DND-41 (cell line): Measurements from ENCODE around the gene OR10G4.

Experiments used
- ATAC-seq: fragments of 200-7000 bp; cut with Tn5 transposase; 3 replicates; pipeline ENCODE4 v1.9.1; 2021; ENCODE audit warnings: low read depth; ENCODE audit not compliant: insufficient read depth
- DNase-seq: peaks from one replicate; pipeline ENCODE4 v3.0.0-alpha.2; 2020
- H2AFZ ChIP-seq: 2 replicates; pipeline ENCODE4 v1.6.0; 2012; ENCODE audit warnings: low read depth, low read length
- H3K27ac ChIP-seq: 2 replicates; pipeline ENCODE4 v1.5.1; 2012; ENCODE audit warnings: low read length, inconsistent platforms
- H3K27me3 ChIP-seq: fragments of 200-600 bp; sonication (generic); 2 replicates; pipeline ENCODE4 v1.6.0; 2012; ENCODE audit warnings: low read length, mild to moderate bottlenecking, inconsistent platforms; ENCODE audit not compliant: insufficient read depth, poor library complexity
- H3K36me3 ChIP-seq: 2 replicates; pipeline ENCODE4 v1.5.1; 2012; ENCODE audit warnings: low read length, inconsistent platforms; ENCODE audit not compliant: insufficient read depth
- H3K4me1 ChIP-seq: 2 replicates; pipeline ENCODE4 v1.5.1; 2012; ENCODE audit warnings: mild to moderate bottlenecking, low read length; ENCODE audit not compliant: insufficient read depth
- H3K4me2 ChIP-seq: 2 replicates; pipeline ENCODE4 v1.6.0; 2012; ENCODE audit warnings: mild to moderate bottlenecking, moderate library complexity, low read length, inconsistent platforms; ENCODE audit not compliant: insufficient read depth
- H3K4me3 ChIP-seq, 2 experiments: fragments of 200-600 bp in 1 of 2; shearing (Covaris generic) in 1 of 2; 2 replicates each; pipeline ENCODE4 v1.5.1; 2012 to 2016; ENCODE audit warnings: inconsistent platforms in 2 of 2, low read length in 2 of 2, mild to moderate bottlenecking in 2 of 2, low read depth in 1 of 2, moderate library complexity in 1 of 2
- H3K79me2 ChIP-seq: 2 replicates; pipeline ENCODE4 v1.6.0; 2012; ENCODE audit warnings: low read length, inconsistent platforms; ENCODE audit not compliant: insufficient read depth
- H3K9ac ChIP-seq: 2 replicates; pipeline ENCODE4 v1.6.0; 2012; ENCODE audit warnings: low read depth, mild to moderate bottlenecking, inconsistent platforms, low read length, moderate library complexity
- H3K9me3 ChIP-seq: 2 replicates; pipeline ENCODE4 v1.5.1; 2012; ENCODE audit warnings: low read length, moderate library complexity, mild to moderate bottlenecking, inconsistent platforms; ENCODE audit not compliant: insufficient read depth, severe bottlenecking
- H4K20me1 ChIP-seq: 2 replicates; pipeline ENCODE4 v1.6.0; 2012; ENCODE audit warnings: low read length; ENCODE audit not compliant: insufficient read depth
- CTCF ChIP-seq: IDR thresholded peaks from 2 replicates; pipeline ENCODE4 v1.5.1; 2012; ENCODE audit warnings: borderline replicate concordance, low read length, moderate library complexity, mild to moderate bottlenecking; ENCODE audit not compliant: poor library complexity, severe bottlenecking; ENCODE audit errors: extremely low read depth
- EZH2 ChIP-seq: IDR thresholded peaks from 3 replicates; pipeline ENCODE4 v1.6.1; 2012; ENCODE audit warnings: borderline replicate concordance, low read depth, mild to moderate bottlenecking, moderate library complexity, low read length, inconsistent platforms; ENCODE audit not compliant: severe bottlenecking

OR10G4 gene

DNA sequence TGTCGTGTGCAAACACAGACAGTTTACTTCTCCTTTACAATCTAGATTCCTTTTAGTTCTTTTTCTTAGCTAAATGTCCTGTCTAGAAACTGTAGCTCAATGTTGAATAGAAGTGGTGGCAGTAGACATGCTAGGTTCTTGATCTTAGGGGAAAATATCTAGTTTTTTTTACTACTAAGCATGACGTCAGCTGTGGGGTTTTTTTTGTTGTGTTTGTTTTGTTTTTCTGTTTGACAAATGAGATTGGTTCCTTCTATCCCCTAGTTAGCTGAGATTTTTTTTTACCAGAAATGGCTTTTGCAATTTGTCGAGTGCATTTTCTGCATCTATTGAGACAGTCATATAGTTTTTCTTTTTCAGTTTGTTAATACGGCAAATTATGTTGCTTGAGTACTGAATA is 30.6 kb downstream of the OR10G4 start:
- TF ChIP-seq CTCF (no peak), EZH2 (no peak)
- Histone ChIP-seq H3K27me3 (no peaks in the 10 kb centered on the region), H3K9ac (no peak overlapping the region), H3K4me1 (no peaks in the 10 kb centered on the region), H3K79me2 (no peaks in the 10 kb centered on the region), H3K27ac (no peak overlapping the region), H3K9me3 (no peaks in the 10 kb centered on the region), H2AFZ (no peak overlapping the region), H3K4me2 (no peak overlapping the region), H3K36me3 (no peaks in the 10 kb centered on the region), H4K20me1 (no peaks in the 10 kb centered on the region), H3K4me3 (no peak overlapping the region)
- no peak for ATAC-seq
- no peak for DNase-seq

DNA sequence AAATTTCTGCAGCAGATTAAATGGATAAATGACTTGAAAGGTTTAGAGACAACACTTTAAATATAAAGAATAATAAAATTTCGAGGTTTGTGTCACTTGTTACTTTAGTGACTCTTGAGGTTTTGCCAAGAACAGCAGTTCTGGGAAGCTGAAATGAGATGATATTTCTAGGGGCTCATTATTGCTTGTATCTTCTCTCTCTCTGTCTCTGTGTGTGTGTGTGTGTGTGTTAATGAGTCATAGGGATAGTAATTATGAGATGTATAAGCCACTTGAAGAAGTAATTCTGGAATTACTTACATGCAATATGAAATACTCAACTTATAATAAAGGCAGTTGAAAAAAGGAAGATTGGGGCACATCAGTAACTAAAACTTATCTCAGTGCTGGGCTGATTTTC is 38.0 kb downstream of the OR10G4 start:
- no peak overlapping the region; a peak in 1 of 4 replicates for H3K4me3 ChIP-seq
- TF ChIP-seq CTCF (no peak), EZH2 (no peak)
- no peak overlapping the region for H2AFZ ChIP-seq
- no peaks in the 10 kb centered on the region for H3K4me1 ChIP-seq
- ATAC-seq (no peak), DNase-seq (no peak)
- peaks cover 7% of the 10 kb centered on the region for H3K27me3 ChIP-seq
- H3K27ac ChIP-seq, result no peak overlapping the region
- no peaks in the 10 kb centered on the region for H3K36me3 ChIP-seq
- H3K9ac ChIP-seq, result no peak overlapping the region
- no peak overlapping the region for H3K4me2 ChIP-seq
- H3K79me2 ChIP-seq, result no peaks in the 10 kb centered on the region
- H4K20me1 ChIP-seq, result no peaks in the 10 kb centered on the region
- H3K9me3 ChIP-seq, result no peaks in the 10 kb centered on the region

GRCh38 chr11:124052966-124053365 is 40.2 kb downstream of the OR10G4 start:
- H3K27ac ChIP-seq, result no peak overlapping the region
- no peaks in the 10 kb centered on the region for H4K20me1 ChIP-seq
- no peaks in the 10 kb centered on the region for H3K79me2 ChIP-seq
- H2AFZ ChIP-seq, result no peak overlapping the region
- no peaks in the 10 kb centered on the region for H3K4me1 ChIP-seq
- no peak for TF ChIP-seq CTCF
- TF ChIP-seq EZH2, result no peak
- H3K9me3 ChIP-seq, result no peaks in the 10 kb centered on the region
- no peak for ATAC-seq
- no peak overlapping the region for H3K9ac ChIP-seq
- H3K27me3 ChIP-seq, result peaks cover 7% of the 10 kb centered on the region
- H3K36me3 ChIP-seq, result no peaks in the 10 kb centered on the region
- no peak for DNase-seq
- H3K4me3 ChIP-seq, result no peak overlapping the region
- no peak overlapping the region for H3K4me2 ChIP-seq
